Ascending aorta (tissue), 2 donors: ENCODE data around the gene ZBTB7C. TPM values are rescaled to one million over a fixed set of nuclear protein-coding genes. Genes with fewer than 3 reads are reported as not detected.

Source experiments
- DNase-seq, 2 donors: peaks; one replicate each; pipeline ENCODE4 v3.0.0-alpha.2; 2019; ENCODE audit warnings: low spot score in 2 of 2
- H3K27ac ChIP-seq, 2 donors: fragments of 200-600 bp; sonication (generic); one replicate each; pipeline ENCODE4 v1.5.1; 2016 to 2017; ENCODE audit warnings: mild to moderate bottlenecking in 1 of 2
- H3K27me3 ChIP-seq: fragments of 200-600 bp; sonication (generic); one replicate; pipeline ENCODE4 v1.5.1; 2017
- H3K36me3 ChIP-seq, 2 donors: fragments of 200-600 bp; sonication (generic); one replicate each; pipeline ENCODE4 v1.5.1; 2016
- H3K4me1 ChIP-seq, 2 donors: fragments of 200-600 bp; sonication (generic); one replicate each; pipeline ENCODE4 v1.5.1; 2016 to 2017; ENCODE audit warnings: mild to moderate bottlenecking in 1 of 2
- H3K4me3 ChIP-seq, 2 donors: fragments of 200-600 bp; sonication (generic); one replicate each; pipeline ENCODE4 v1.5.1; 2016 to 2017; ENCODE audit warnings: mild to moderate bottlenecking in 1 of 2
- H3K9me3 ChIP-seq, 2 donors: fragments of 200-600 bp; sonication (generic); one replicate each; pipeline ENCODE4 v1.5.1; 2016
- CTCF ChIP-seq, 3 experiments: fragments of 200-600 bp in 2 of 3; fragments of 450-650 bp in 1 of 3; sonication (generic) in 2 of 3; IDR thresholded peaks; one replicate each; pipeline ENCODE4 v1.5.1; 2016 to 2019; ENCODE audit warnings: antibody characterized with exemption in 3 of 3, mild to moderate bottlenecking in 1 of 3, moderate library complexity in 1 of 3
- intact Hi-C: fragments of 100-400 bp; cut with DNase I; formaldehyde crosslinking; loops from one replicate; pipeline ENCODE4 v1.15.1; 2023
- total RNA-seq: library from RNA; depleted of rRNA; stranded (reverse); fragments of >200 nt; gene quantifications from one replicate; pipeline ENCODE4 v1.1.0, GENCODE V29; 2016

ZBTB7C gene
- total RNA-seq, 1 donor from 2014 or later: 8.1 TPM

GRCh38 chr18:48032876-48033789 is 376.1 kb downstream of the ZBTB7C start:
- H3K27ac ChIP-seq: peak overlapping the region; percentile 41 to 50
- intact Hi-C loops: loop anchor here (5.0 kb wide), 1 partner anchor 129 kb away; no protein-coding TSS in a partner anchor
- DNase-seq: peak in 1 of 2 donors; percentile 61

GRCh38 chr18:48031641-48032040 is 377.5 kb downstream of the ZBTB7C start:
- no peak for DNase-seq
- intact Hi-C loops: loop anchor here (1.0 to 5.0 kb wide), 2 partner anchors 131 to 415 kb away; no protein-coding TSS in a partner anchor
- H3K4me3 ChIP-seq: no peak overlapping the region
- TF ChIP-seq CTCF (IDR thresholded peaks at IDR 0.05): no peak
- no peaks in the 10 kb centered on the region for H3K36me3 ChIP-seq
- H3K4me1 ChIP-seq: peaks cover 6 to 12% of the 10 kb centered on the region in 2 donors
- H3K9me3 ChIP-seq: no peaks in the 10 kb centered on the region
- no peaks in the 10 kb centered on the region for H3K27me3 ChIP-seq
- H3K27ac ChIP-seq: no peak overlapping the region

More at GRCh38 chr18:48032876-48033789, 376.1 kb downstream of the ZBTB7C start:
- Histone ChIP-seq H3K27me3 (no peaks in the 10 kb centered on the region), H3K9me3 (no peaks in the 10 kb centered on the region), H3K4me1 (peaks cover 3 to 6% of the 10 kb centered on the region in 2 donors), H3K4me3 (no peak overlapping the region), H3K36me3 (no peaks in the 10 kb centered on the region)
- no peak for TF ChIP-seq CTCF (IDR thresholded peaks at IDR 0.05)

- Histone ChIP-seq H3K9me3 (no peaks in the 10 kb centered on the region), H3K4me1 (peaks cover 6 to 12% of the 10 kb centered on the region in 2 donors), H3K4me3 (no peak overlapping the region), H3K27me3 (no peaks in the 10 kb centered on the region), H3K36me3 (no peaks in the 10 kb centered on the region), H3K27ac (no peak overlapping the region)
- TF ChIP-seq CTCF (IDR thresholded peaks at IDR 0.05): peak; percentile 46 to 78 (median 68)
- intact Hi-C loops: loop anchor here (1.0 to 5.0 kb wide), 2 partner anchors 131 to 415 kb away; no protein-coding TSS in a partner anchor
- no peak for DNase-seq
Observed at GRCh38 chr18:48030616-48031480, 378.3 kb downstream of the ZBTB7C start.

- no peak for TF ChIP-seq CTCF (IDR thresholded peaks at IDR 0.05)
- H3K4me1 ChIP-seq: peaks cover 6 to 12% of the 10 kb centered on the region in 2 donors
- H3K36me3 ChIP-seq: no peaks in the 10 kb centered on the region
- no peak overlapping the region for H3K4me3 ChIP-seq
- no peaks in the 10 kb centered on the region for H3K9me3 ChIP-seq
- intact Hi-C loops: loop anchor here (5.0 to 10.0 kb wide), 2 partner anchors 308 to 635 kb away; no protein-coding TSS in a partner anchor
- no peak overlapping the region for H3K27ac ChIP-seq
- no peaks in the 10 kb centered on the region for H3K27me3 ChIP-seq
- DNase-seq: no peak
Observed at GRCh38 chr18:48029296-48029986, 379.7 kb downstream of the ZBTB7C start.

GRCh38 chr18:48028696-48029095 is 380.5 kb downstream of the ZBTB7C start:
- H3K4me3 ChIP-seq: no peak overlapping the region
- no peak overlapping the region for H3K27ac ChIP-seq
- no peaks in the 10 kb centered on the region for H3K27me3 ChIP-seq
- TF ChIP-seq CTCF (IDR thresholded peaks at IDR 0.05): no peak
- no peaks in the 10 kb centered on the region for H3K9me3 ChIP-seq
- peaks cover 6 to 8% of the 10 kb centered on the region in 2 donors for H3K4me1 ChIP-seq
- H3K36me3 ChIP-seq: no peaks in the 10 kb centered on the region
- no peak for DNase-seq
- intact Hi-C loops: loop anchor here (5.0 to 10.0 kb wide), 2 partner anchors 309 to 636 kb away; no protein-coding TSS in a partner anchor
